Activated CD8-positive, alpha-beta memory T cell treated with anti-CD3 and anti-CD28 coated beads, Interleukin-2, amount 10 ng/mL, durations not matched to agents 7 days and 5 days (primary cell): ENCODE measurements around the gene ELAVL2. TPM values are rescaled to one million over a fixed set of nuclear protein-coding genes. Genes with fewer than 3 reads are reported as not detected.

Source experiments
- ATAC-seq: fragments of 150-1000 bp; cut with Tn5 transposase; one replicate; pipeline ENCODE4 v1.10.0; 2021; ENCODE audit warnings: moderate library complexity
- CTCF ChIA-PET: fragments of 350-600 bp; sonication (Branson Sonifier 250); formaldehyde crosslinking; loops from one replicate; lab custom pipeline; 2021; ENCODE audit warnings: antibody characterized with exemption; lab: Charles Lee
- DNase-seq: peaks from one replicate; pipeline ENCODE4 v3.0.0-alpha.2; 2020
- H3K27ac Mint-ChIP-seq: one replicate; pipeline ENCODE4 v1.8.0; 2021; ENCODE audit warnings: mild to moderate bottlenecking, mixed read lengths
- H3K27me3 Mint-ChIP-seq: one replicate; pipeline ENCODE4 v1.8.0; 2021; ENCODE audit warnings: mixed read lengths
- H3K36me3 Mint-ChIP-seq: one replicate; pipeline ENCODE4 v1.8.0; 2021; ENCODE audit warnings: mild to moderate bottlenecking, mixed read lengths
- H3K4me1 Mint-ChIP-seq: one replicate; pipeline ENCODE4 v1.8.0; 2021; ENCODE audit warnings: mixed read lengths
- H3K4me3 Mint-ChIP-seq: one replicate; pipeline ENCODE4 v1.8.0; 2021; ENCODE audit warnings: mild to moderate bottlenecking, moderate library complexity, mixed read lengths
- H3K9me3 Mint-ChIP-seq: one replicate; pipeline ENCODE4 v1.8.0; 2022; ENCODE audit warnings: low read depth, mixed read lengths
- total RNA-seq, 2 experiments: library from RNA; stranded (reverse); gene quantifications; one replicate each; pipeline ENCODE4 v1.2.3, GENCODE V29; 2021

Gene ELAVL2
- not detected for total RNA-seq

- peaks cover 20% of the 10 kb centered on the region for H3K27me3 Mint-ChIP-seq
- CTCF ChIA-PET: interaction anchor here (0.8 kb wide), 1 partner anchor 34 kb away, joined by 3 read pairs; no protein-coding TSS in a partner anchor
- no peak within 1 kb of the TSS for H3K4me3 Mint-ChIP-seq
- H3K27ac Mint-ChIP-seq: no peak within 1 kb of the TSS
- H3K36me3 Mint-ChIP-seq: no peaks in the 10 kb centered on the region
- ATAC-seq (no peak), DNase-seq (peak; percentile 45)
- H3K9me3 Mint-ChIP-seq: no peaks in the 10 kb centered on the region
- H3K4me1 Mint-ChIP-seq: no peaks in the 10 kb centered on the region
Measured at GRCh38 chr9:23826120-23826629, at the start of gene ELAVL2. Gene ELAVL2 (minus strand): TSS chr9:23826240. CDS start chr9:23762234, 64,006 bp downstream.

- Mint-ChIP-seq H3K27me3 (no peaks in the 10 kb centered on the region), H3K36me3 (no peaks in the 10 kb centered on the region), H3K4me1 (no peaks in the 10 kb centered on the region), H3K4me3 (no peak overlapping the region), H3K27ac (no peak overlapping the region), H3K9me3 (peaks cover 10% of the 10 kb centered on the region)
- ATAC-seq (no peak), DNase-seq (no peak)
- CTCF ChIA-PET: no interaction called here
Measured at GRCh38 chr9:23858234-23858633, 32.2 kb upstream of the ELAVL2 start.

- Mint-ChIP-seq H3K36me3 (peaks cover 3% of the 10 kb centered on the region), H3K9me3 (peaks cover 9% of the 10 kb centered on the region), H3K27ac (no peak overlapping the region), H3K27me3 (peaks cover 4% of the 10 kb centered on the region), H3K4me1 (no peaks in the 10 kb centered on the region), H3K4me3 (no peak overlapping the region)
- DNase-seq (no peak), ATAC-seq (no peak)
- CTCF ChIA-PET: no interaction called here
Measured at GRCh38 chr9:23855873-23856604, 30.0 kb upstream of the ELAVL2 start.

GRCh38 chr9:23850690-23851629, 24.9 kb upstream of the ELAVL2 start:
- Mint-ChIP-seq H3K27ac (peak overlapping the region; percentile 40), H3K4me3 (no peak overlapping the region), H3K36me3 (peaks cover 3% of the 10 kb centered on the region), H3K4me1 (no peaks in the 10 kb centered on the region), H3K27me3 (peaks cover 7% of the 10 kb centered on the region), H3K9me3 (peaks cover 8% of the 10 kb centered on the region)
- ATAC-seq (no peak), DNase-seq (no peak)
- CTCF ChIA-PET: no interaction called here

- peaks cover 7% of the 10 kb centered on the region for H3K27me3 Mint-ChIP-seq
- no peak overlapping the region for H3K4me3 Mint-ChIP-seq
- peaks cover 8% of the 10 kb centered on the region for H3K9me3 Mint-ChIP-seq
- DNase-seq (no peak), ATAC-seq (no peak)
- peaks cover 3% of the 10 kb centered on the region for H3K36me3 Mint-ChIP-seq
- CTCF ChIA-PET: no interaction called here
- H3K27ac Mint-ChIP-seq: no peak overlapping the region
- H3K4me1 Mint-ChIP-seq: no peaks in the 10 kb centered on the region
Measured at GRCh38 chr9:23850242-23850689, 24.2 kb upstream of the ELAVL2 start.

- ATAC-seq: no peak
- Mint-ChIP-seq H3K36me3 (peaks cover 3% of the 10 kb centered on the region), H3K27ac (no peak overlapping the region), H3K9me3 (peaks cover 8% of the 10 kb centered on the region), H3K4me1 (no peaks in the 10 kb centered on the region), H3K4me3 (no peak overlapping the region), H3K27me3 (peaks cover 7% of the 10 kb centered on the region)
- CTCF ChIA-PET: no interaction called here
- DNase-seq: no peak
Measured at GRCh38 chr9:23849379-23850035, 23.5 kb upstream of the ELAVL2 start.

- no peak overlapping the region for H3K27ac Mint-ChIP-seq
Measured at GRCh38 chr9:23842565-23843129, 16.6 kb upstream of the ELAVL2 start.

GRCh38 chr9:23841304-23841703, 15.3 kb upstream of the ELAVL2 start:
- Mint-ChIP-seq H3K27ac (no peak overlapping the region), H3K4me3 (no peak overlapping the region), H3K9me3 (no peaks in the 10 kb centered on the region), H3K27me3 (no peaks in the 10 kb centered on the region), H3K4me1 (no peaks in the 10 kb centered on the region), H3K36me3 (no peaks in the 10 kb centered on the region)
- no peak for ATAC-seq
- no peak for DNase-seq
- CTCF ChIA-PET: no interaction called here

More at GRCh38 chr9:23842565-23843129, 16.6 kb upstream of the ELAVL2 start:
- H3K4me1 Mint-ChIP-seq: no peaks in the 10 kb centered on the region
- ATAC-seq: no peak
- CTCF ChIA-PET: no interaction called here
- H3K4me3 Mint-ChIP-seq: no peak overlapping the region
- no peaks in the 10 kb centered on the region for H3K9me3 Mint-ChIP-seq
- H3K36me3 Mint-ChIP-seq: no peaks in the 10 kb centered on the region
- no peak for DNase-seq
- H3K27me3 Mint-ChIP-seq: no peaks in the 10 kb centered on the region

- DNase-seq (no peak), ATAC-seq (no peak)
- Mint-ChIP-seq H3K36me3 (no peaks in the 10 kb centered on the region), H3K4me1 (no peaks in the 10 kb centered on the region), H3K9me3 (no peaks in the 10 kb centered on the region), H3K27ac (no peak overlapping the region), H3K4me3 (no peak overlapping the region), H3K27me3 (no peaks in the 10 kb centered on the region)
- CTCF ChIA-PET: no interaction called here
Measured at GRCh38 chr9:23837038-23837437, 11.0 kb upstream of the ELAVL2 start.

- no peak overlapping the region for H3K27ac Mint-ChIP-seq
- DNase-seq: no peak
- H3K9me3 Mint-ChIP-seq: no peaks in the 10 kb centered on the region
- H3K36me3 Mint-ChIP-seq: no peaks in the 10 kb centered on the region
- no peak for ATAC-seq
- CTCF ChIA-PET: no interaction called here
- H3K4me1 Mint-ChIP-seq: no peaks in the 10 kb centered on the region
- peaks cover 21% of the 10 kb centered on the region for H3K27me3 Mint-ChIP-seq
- no peak overlapping the region for H3K4me3 Mint-ChIP-seq
Measured at GRCh38 chr9:23830929-23831730, 5.1 kb upstream of the ELAVL2 start.

GRCh38 chr9:23830476-23830805, 4.4 kb upstream of the ELAVL2 start:
- Mint-ChIP-seq H3K4me1 (no peaks in the 10 kb centered on the region), H3K9me3 (no peaks in the 10 kb centered on the region), H3K4me3 (no peak overlapping the region), H3K27me3 (peaks cover 21% of the 10 kb centered on the region), H3K27ac (no peak overlapping the region), H3K36me3 (no peaks in the 10 kb centered on the region)
- no peak for ATAC-seq
- no peak for DNase-seq
- CTCF ChIA-PET: no interaction called here

GRCh38 chr9:23829580-23830475, 3.8 kb upstream of the ELAVL2 start:
- H3K27ac Mint-ChIP-seq: no peak overlapping the region
- H3K9me3 Mint-ChIP-seq: no peaks in the 10 kb centered on the region
- H3K27me3 Mint-ChIP-seq: peaks cover 21% of the 10 kb centered on the region
- ATAC-seq (no peak), DNase-seq (no peak)
- H3K36me3 Mint-ChIP-seq: no peaks in the 10 kb centered on the region
- H3K4me1 Mint-ChIP-seq: no peaks in the 10 kb centered on the region
- CTCF ChIA-PET: no interaction called here
- H3K4me3 Mint-ChIP-seq: no peak overlapping the region
